GM12892 (cell line): ENCODE data around the gene SPEF1.

Source experiments
- POLR2A ChIP-seq: IDR thresholded peaks from 2 replicates; pipeline ENCODE4 v1.6.1; 2011; ENCODE audit warnings: low read depth, low read length, control low read depth
- TAF1 ChIP-seq: IDR thresholded peaks from 2 replicates; pipeline ENCODE4 v1.6.1; 2011; ENCODE audit warnings: low read depth, mild to moderate bottlenecking, control low read depth, low read length, borderline replicate concordance

DNA sequence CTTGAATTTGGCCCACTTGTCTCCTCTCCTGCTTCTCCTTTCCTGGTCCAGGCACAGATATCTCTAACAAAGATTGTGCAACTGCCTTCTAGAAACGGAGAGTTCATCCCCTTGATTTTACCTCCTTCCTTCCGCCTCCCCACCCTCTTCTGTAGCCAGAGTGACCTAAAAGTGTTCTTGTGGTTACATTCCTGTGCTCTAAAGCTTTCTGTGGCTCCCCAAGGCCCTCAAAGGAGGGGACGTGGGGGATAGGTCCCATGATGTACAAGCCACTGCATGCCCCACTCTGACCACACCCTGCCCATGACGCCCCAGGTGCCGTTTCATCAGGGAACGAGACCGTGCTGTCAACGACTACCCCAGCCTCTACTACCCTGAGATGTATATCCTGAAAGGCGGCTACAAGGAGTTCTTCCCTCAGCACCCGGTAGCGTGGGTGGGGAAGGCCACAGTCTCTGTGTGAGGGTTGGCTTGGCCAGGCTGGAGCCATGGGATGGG lies 23.1 kb upstream of the SPEF1 start:
- TF ChIP-seq POLR2A, result no peak
- no peak for TF ChIP-seq TAF1
